ENCODE results near the gene SMIM45.

The SMIM45 gene

GRCh38 chr22:41915786-41916493 is 36.0 kb upstream of the SMIM45 start:
- in situ Hi-C loops (cut with MboI; ENCODE audit: low pct_unique_long_range_greater_than_20kb, low sequenced_read_pairs, unreplicated experiment): no loop called here
- TF ChIP-seq, protein P1, sequence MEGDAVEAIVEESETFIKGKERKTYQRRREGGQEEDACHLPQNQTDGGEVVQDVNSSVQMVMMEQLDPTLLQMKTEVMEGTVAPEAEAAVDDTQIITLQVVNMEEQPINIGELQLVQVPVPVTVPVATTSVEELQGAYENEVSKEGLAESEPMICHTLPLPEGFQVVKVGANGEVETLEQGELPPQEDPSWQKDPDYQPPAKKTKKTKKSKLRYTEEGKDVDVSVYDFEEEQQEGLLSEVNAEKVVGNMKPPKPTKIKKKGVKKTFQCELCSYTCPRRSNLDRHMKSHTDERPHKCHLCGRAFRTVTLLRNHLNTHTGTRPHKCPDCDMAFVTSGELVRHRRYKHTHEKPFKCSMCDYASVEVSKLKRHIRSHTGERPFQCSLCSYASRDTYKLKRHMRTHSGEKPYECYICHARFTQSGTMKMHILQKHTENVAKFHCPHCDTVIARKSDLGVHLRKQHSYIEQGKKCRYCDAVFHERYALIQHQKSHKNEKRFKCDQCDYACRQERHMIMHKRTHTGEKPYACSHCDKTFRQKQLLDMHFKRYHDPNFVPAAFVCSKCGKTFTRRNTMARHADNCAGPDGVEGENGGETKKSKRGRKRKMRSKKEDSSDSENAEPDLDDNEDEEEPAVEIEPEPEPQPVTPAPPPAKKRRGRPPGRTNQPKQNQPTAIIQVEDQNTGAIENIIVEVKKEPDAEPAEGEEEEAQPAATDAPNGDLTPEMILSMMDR (IDR thresholded peaks at IDR 0.05; ENCODE audit: extremely low read depth, insufficient read depth, missing control alignments): no peak
- no peak for DNase-seq (ENCODE audit: low spot score)

DNA sequence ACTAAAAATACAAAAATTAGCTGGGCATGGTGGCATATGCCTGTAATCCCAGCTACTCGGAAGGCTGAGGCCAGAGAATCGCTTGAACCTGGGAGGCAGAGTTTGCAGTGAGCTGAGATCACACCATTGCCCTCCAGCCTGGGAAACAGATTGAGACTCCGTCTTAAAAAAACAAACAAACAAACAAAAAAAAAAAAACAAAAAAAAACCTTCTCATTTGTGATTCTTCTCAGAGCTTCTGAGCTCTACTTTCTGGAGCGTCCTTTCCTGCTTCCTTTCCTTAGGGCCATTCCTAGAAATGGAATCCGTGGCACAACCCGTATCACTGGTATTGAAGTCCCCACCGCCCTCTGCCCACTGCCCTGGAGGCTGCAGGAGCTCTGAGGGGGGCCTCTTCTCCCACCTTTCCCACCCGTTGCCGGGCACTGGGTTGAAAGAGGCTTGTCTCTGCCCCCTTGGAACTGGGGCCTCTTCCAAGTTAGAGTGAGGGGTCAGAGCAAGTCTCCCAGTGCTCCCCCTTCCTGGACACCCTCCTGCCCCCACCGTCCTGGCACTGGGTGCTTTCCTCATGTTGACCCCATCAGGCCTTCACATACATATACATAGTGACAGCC is 35.1 kb upstream of the SMIM45 start:
- no peak for DNase-seq (ENCODE audit: low spot score)
- TF ChIP-seq, protein P1 (IDR thresholded peaks at IDR 0.05; ENCODE audit: extremely low read depth, insufficient read depth, missing control alignments): no peak
- in situ Hi-C loops (cut with MboI; ENCODE audit: low pct_unique_long_range_greater_than_20kb, low sequenced_read_pairs, unreplicated experiment): no loop called here

GRCh38 chr22:41917375-41917902 is 34.5 kb upstream of the SMIM45 start:
- DNase-seq (ENCODE audit: low spot score): no peak
- in situ Hi-C loops (cut with MboI; ENCODE audit: low pct_unique_long_range_greater_than_20kb, low sequenced_read_pairs, unreplicated experiment): no loop called here
- TF ChIP-seq, protein P1 (IDR thresholded peaks at IDR 0.05; ENCODE audit: extremely low read depth, insufficient read depth, missing control alignments): no peak

DNA sequence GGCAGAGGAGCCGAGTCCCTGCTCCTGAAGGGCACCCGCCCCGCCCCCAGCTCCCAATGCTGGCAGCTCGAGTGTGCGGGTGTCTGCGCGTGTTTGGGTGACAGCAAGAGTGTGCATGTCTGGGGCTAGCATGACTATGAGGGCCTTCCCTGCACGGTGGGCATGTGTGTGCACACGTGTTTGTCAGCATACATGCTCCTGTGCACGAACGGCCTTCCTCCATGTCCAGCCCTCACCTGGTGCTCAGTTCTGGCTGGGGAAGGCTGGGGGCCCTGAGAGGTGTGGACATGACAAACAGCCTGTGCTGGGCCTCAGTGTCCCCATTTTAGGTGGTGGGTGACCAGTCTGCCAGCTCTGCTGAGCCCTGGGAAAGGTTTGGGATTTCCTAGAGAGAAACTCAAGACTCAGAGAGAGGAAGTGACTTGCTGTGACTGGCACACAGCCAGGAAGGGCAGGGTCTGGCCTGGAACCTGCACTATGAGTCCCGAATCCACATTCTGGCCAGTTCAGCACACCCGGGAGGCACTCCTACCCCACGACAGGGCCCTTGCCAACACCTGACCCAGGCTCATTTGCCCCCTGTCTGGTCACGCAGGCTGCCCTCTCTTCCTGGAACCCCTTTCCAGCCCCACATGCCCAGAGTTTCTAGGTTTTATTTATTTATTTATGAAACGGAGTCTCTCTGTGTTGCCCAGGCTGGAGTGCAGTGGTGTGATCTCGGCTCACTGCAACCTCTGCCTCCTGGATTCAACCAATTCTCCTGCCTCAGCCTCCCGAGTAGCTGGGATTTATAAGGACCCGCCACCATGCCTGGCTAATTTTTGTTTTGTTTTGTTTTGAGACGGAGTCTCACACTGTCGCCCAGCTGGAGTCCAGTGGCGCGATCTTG is 33.8 kb upstream of the SMIM45 start:
- in situ Hi-C loops (cut with MboI; ENCODE audit: low pct_unique_long_range_greater_than_20kb, low sequenced_read_pairs, unreplicated experiment): no loop called here
- DNase-seq (ENCODE audit: low spot score): no peak
- TF ChIP-seq, protein P1 (IDR thresholded peaks at IDR 0.05; ENCODE audit: extremely low read depth, insufficient read depth, missing control alignments): no peak

DNA sequence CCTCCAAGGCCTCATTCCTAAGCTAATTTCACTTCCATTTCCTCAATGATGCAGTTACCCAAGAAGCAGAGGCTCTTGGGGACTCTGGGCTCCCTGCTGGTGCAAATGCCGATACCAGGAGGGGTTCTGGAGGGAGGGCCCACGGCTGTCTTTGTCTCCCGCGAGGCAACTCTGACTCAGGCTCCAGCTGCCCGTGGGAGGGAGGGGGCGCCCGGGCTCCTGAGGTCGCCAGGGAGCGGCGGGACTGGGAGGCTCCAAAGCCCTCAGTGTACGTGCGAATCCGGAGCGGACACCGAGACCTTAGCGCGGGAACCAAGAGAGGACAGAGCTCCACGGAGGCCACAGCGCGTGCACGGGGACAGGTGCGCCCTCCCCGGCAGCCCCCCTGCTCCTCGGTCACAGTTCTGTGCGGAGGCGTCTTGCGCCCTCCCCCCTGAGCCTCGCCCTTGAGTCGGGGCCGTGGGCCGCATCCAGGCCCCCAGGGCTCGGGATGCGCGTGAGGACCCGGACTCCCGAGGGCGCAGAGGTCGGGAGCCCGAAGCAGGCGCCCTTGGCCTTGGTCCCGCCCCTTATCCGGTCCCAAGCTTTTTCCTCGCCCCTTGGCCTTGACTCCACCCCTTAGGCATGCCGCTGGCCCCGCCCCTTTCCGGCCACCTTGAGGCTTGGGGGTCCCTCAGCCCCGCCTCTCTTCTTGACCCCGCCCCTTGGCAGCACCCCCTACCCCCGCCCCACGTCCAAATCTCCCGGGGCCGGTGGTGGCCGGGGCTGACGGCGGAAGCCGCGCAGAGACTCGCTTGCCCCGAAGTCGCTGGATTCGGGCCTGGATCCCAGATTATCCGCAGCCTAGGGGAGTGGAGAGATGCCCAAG is 32.4 kb upstream of the SMIM45 start:
- TF ChIP-seq, protein P1 (IDR thresholded peaks at IDR 0.05; ENCODE audit: extremely low read depth, insufficient read depth, missing control alignments): no peak
- in situ Hi-C loops (cut with MboI; ENCODE audit: low pct_unique_long_range_greater_than_20kb, low sequenced_read_pairs, unreplicated experiment): no loop called here
- DNase-seq (ENCODE audit: low spot score): peak; percentile 91

Data from GM13977 (cell line).